HG03064 (cell line): ENCODE results near the gene ARMC3.
"Not testable (repeated sequence)": the region's sequence is repeated elsewhere in the genome, so short reads cannot be mapped to it uniquely, and the experiment has no call there.

Source experiments
- ATAC-seq: cut with Tn5 transposase; IDR thresholded peaks from one replicate; pipeline ENCODE4 v1.9.1; 2021; ENCODE audit warnings: low read depth; ENCODE audit not compliant: unreplicated experiment

Gene ARMC3

DNA sequence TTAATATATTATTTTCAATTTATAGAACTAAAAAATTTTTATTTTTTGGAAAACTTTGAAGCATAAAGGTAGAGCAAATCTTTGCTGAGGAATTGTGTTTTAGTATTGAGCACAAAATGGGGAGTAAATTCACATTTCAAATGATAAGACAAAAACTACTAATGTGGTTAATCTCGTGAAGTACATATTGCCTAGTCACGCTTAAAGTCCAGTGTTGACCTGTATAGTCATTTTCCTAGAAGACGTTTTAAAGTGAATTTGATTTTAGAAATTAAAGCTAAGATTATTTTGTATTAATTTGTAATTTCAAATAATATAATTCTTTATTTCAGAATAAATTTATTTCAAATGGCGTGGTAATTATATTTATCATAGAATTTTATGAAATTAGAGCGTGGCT, 110.3 kb downstream of the ARMC3 start:
- ATAC-seq = no peak

DNA sequence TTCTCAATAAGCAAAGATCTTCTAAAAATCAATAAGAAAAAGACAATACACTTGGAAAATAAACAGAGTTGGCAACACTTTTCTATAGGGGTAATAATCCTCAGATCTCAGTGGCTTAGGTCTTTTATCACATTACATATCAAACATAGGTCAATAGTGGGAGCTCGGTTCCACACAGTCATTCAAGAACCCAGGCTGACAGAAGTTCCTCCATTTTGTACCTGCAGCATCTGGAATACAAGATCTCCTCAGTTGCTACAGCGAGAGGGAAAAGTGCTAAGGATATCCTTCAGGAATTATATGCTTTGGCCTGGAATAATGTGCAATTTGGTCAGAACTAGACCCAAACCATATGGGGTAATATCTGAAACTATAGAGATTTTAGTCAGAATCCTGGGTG, 112.1 kb downstream of the ARMC3 start:
- ATAC-seq = no peak

DNA sequence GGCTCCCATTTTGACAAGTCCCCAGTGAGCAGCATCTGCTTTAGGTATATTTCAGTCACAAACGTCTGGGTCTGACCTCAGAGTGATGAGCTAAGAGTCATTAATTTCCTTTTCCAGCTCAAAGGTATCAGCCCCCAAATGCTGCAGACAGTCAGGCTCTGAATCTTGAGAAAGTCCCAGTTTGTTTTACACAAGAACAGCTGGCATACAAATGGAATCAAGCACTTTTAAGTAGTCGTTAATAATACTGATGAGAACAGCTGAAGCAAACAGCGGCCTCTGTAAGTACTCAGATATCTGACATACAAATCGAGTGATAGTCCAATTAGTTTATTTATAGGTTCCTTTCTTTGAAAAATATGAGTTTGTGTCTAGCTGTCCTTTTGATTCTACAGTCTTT, 118.2 kb downstream of the ARMC3 start:
- no peak for ATAC-seq

DNA sequence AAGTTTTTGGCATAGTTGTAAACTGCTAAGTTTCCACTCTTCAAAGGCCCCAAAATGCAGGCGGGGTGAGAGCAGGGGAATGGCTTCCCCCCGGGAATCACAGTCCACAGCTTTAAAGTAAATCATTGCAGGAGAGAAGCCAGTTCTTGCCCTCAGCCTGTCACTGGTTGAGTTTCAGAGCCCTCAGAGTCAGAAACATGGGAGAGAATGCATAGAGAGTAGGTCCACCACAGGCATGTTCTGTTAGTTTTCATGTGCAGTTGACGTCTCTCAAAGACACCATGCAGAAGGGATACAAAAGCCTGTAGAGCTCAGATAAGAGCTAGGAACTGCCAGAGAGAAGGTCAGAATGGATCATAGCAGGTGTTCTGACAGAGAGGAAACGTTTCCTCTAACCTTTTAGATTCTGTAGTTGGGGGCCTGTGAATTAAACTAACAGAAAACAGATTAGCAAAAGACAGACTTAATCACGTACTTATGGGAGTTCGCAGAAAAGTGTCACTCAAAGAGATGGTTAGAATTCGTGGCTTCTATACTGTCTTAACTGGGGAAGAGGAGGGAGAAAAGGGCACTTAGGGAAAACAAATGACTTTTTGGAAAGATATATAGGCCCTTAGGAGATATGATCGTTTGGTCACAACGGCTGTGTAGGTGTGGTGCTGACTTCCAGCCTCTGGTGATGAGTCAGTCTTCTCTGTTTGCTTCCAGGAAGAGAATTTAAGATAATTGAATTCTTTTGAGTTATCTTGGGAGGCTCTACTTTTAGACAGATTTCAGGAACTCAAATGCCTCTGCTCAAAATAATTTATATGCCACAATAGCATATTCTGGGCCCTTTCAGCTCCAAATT, 119.6 kb downstream of the ARMC3 start:
- no peak for ATAC-seq

DNA sequence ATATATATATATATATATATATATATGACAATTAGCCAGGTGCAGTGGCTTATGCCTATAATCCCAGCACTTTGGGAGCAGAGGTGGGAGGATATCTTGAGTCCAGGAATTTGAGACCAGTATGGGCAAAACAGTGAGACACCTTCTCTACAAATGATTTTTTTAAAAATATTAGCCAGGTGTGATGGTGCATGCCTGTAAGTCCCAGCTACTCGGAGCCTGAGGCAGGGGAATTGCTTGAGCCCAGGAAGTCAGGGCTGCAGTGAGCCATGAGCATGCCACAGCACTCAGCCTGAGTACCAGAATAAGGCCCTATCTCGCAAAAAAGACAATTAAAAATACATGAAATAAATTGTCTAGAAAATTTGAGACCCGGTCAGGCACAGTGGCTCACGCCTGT, 120.3 kb downstream of the ARMC3 start:
- ATAC-seq = no peak

DNA sequence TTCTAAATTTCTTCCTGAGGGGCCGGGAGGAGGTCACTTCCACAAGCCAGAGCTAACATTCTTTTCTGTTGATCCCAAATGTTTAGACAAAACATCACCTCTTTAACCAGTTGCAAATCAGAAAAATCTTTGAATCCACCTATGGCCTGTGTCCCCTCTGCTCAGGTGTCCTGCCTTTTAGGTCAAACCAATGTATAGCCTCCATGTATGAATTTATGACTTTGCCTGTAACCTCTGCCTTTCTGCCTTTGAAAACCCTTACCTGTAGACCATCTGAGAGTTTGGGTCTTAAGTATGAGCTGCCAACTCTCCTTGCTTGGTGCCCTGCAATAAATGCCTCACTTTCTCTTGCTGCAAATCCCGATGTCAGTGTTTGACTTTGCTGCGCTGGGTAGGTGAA, 123.4 kb downstream of the ARMC3 start:
- no peak for ATAC-seq

DNA sequence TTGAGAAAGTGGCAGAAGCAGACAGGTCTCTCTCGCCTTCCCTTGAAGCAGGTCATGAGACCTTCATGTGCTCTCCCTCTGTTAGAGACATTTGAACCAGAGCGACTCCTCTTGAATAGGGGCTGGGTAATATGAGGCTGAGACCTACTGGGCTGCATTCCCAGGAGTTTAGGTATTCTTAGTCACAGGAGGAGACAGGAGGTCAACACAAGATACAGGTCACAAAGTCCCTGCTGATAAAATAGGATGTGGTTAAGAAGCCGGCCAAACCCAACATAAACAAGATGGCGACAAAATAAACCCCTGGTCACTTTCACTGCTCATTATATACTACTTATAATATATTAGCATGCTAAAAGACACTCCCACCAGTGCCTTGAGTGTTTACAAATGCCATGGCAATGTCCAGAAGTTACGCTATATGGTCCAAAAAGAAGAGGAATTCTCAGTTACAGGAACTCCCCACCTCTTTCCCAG, 124.0 kb downstream of the ARMC3 start:
- no peak for ATAC-seq

DNA sequence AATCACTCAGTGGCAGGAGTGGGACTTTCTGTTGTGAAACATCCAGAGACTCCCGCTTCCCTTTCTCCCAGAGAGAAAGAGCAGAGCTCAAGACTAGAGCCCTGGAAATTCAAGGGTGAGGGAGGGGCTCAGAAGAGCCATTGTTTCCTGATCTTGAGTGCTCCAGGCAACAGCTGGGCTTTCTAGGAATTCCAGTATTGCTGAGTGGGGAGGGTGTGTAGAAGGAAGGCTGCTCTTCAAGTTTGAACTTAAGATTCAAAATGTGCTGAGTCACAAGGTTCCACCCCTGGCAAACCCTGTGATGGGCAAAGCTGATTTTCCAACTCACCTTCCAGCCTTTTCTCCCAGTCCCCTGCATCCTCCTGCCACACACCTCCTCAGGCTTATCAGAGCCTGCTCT, 125.2 kb downstream of the ARMC3 start:
- no peak for ATAC-seq

DNA sequence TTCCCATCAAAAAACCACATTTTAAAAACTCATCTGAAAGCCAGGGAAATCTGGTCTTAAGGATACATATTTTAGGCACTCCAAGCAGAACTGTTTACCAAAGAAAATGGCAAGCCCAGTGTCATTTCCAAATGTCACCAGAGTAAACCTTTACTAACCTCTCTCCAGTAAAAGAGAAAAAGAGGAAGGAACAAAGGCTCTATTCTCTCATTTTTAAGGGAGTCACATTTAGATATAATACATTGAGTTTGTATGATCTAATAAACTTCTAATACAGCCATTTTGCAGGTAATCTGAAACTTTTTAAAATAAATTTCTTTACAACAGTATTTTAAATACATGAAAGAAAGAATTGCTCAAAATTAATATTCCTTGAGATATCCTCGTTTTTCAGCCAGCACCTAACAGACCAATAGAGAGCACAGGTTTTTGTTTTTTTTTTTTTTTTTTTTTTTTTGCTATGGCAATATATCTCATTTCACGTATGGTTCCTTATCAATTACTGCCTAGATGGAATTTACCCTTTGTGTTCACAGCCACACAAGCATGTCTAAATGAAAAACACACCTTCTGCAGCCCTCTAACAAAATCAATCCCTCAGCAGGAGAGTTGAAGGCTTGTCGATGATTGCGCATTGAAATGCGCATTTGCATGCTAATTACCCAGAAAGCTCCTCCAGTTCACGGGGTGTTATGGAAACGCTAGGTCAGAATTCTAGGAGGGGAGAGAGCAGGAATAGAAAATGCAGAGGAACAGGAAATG, 127.8 kb downstream of the ARMC3 start:
- no peak for ATAC-seq

DNA sequence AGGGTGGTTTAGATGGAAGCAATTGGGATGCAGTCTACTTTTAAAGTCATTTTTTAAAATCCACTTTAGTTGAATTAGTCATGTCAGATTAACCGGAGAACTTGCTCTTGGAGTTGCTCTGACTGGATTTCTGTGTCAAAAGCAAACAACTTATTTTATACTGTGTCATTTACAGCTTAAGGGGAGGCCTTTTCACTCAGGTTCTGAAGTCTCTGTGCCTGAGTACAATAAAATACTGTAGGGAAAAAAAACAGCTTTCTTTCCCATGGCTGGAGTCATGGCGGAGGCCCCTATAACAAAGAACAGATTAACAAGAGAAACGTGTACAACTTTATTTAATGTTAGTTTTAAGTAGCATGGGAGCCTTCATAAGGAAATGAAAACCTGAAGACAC, 128.3 kb downstream of the ARMC3 start:
- ATAC-seq = no peak

DNA sequence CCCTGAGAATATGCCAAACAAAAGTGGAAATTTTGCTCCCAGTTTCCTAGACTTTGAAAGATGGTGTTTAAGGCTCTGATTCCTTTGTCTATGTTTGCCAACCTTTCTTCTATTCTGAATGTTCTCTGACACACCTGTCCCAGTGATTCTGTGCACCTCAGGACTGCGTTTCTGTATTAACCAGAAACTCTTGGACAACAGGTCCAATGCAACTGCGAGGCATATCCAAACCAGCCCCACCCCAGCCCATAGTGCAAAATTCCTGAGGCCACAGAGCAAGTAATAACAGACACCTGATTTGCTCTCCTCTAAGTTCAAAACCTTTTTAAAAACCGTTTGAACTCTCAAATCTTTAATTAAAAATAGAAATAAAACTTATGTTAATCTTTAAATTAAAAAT, 130.5 kb downstream of the ARMC3 start:
- no peak for ATAC-seq

DNA sequence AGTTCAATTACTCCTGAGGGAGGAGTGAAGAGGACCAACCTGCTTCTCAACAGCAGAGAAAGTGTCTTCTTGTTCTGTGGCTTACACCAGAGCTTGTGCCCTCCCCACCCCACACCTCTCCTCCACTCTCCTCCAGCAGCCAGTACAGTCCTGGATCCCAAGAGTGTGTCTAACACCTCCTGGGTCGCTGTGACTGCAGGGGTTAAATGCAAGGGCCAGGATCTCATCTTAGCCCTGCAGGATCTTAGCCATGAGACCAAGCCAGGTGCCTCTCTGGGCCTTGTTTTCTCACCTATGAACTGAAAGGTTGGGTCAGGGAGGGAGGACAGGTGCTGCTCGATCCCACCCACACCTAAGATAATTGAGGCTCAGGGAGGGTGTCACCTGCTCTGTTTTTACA, 133.1 kb downstream of the ARMC3 start:
- no peak for ATAC-seq

DNA sequence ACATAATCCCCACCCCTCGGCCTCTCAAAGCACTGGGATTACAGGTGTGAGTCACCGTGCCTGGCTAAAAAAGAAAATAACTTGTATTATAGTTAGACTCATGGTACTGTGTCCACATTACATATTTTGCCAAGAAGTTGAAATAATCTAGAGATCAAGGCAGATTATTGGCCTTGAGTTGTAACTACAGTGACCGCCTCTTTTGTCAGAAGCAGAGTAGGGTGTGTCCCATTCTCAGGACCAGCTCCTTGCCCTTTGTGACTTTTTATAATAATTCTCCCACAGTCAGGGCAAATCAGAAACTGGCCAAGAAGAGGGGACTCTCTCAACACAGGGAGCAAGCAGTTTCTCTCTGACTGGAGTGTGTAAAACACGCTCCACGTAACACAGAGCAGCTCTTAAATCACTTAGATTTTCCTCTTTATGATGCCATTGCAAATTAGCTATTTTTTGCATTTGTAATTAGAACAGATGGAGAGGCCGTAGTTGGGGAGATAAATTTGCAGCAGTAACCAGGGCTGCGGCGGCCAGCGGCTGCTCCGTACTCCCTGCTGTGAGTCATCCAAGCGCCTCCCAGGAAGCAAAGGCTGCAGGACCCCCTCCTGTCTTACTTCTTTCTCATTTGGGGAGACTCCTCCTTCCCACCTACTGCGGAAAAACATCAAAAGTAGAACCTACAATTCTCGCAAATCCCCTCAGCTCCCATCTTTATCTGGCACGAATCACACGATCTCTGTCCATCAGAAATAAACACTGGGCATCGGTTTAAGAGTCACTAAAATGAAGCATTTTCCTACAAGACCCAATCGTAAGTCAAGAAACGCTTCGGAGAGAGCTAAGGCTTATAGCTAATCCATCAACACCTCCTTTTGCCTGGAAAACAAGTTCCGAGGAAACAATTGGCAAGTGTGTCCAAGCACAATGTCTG, 135.5 kb downstream of the ARMC3 start:
- no peak for ATAC-seq

DNA sequence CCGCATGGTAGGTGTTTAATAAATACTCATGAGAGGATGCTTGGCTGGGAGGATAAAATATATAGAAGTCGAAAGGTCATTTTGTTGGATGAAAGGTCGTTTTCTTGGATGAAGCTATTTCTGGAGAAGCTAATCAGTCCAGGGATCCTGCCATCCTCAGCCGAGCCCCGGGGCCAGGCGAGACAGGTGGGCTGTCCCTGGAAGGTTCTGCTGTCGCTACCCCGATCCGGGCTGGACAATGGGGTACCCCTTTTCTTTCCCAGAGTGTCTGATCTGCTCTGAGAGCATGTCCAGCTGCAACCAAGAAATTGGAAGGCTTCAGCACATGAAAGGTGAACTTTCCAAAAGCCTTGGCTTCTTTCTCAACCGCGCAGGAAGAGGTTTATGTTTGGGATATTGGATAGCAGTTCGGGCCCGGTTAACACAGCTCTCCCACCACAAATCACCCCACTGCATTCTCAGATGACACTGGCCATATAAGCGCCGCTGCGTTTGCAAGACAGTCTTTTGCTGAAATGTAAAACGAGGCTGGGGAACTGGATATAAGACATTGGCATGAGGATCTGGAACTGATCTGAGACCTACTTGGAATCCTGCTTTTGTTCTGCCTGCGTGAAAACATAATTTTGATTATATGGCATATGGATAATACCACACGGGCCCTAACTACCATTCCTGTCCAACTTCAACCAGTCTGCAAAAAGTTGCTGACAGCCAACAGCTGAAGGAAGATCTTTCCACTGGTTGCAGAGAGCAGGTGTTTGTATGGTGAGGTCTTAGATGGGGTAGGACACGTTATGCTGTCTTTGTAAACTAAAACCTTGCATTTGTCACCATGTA, 136.3 kb downstream of the ARMC3 start:
- ATAC-seq = no peak

DNA sequence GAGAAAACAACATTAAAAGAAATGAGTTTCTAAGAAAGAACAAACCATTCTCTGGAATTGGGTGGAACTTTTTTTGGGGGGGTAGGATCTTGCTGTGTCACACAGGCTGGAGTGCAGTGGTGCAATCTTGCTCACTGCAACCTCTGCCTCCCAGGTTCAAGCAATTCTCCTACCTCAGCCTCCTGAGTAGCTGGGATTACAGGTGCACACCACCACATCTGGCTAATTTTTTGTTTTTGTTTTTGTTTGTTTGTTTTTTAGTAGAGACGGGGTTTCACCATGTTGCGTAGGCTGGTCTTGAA, 136.9 kb downstream of the ARMC3 start:
- not testable (repeated sequence) for ATAC-seq

DNA sequence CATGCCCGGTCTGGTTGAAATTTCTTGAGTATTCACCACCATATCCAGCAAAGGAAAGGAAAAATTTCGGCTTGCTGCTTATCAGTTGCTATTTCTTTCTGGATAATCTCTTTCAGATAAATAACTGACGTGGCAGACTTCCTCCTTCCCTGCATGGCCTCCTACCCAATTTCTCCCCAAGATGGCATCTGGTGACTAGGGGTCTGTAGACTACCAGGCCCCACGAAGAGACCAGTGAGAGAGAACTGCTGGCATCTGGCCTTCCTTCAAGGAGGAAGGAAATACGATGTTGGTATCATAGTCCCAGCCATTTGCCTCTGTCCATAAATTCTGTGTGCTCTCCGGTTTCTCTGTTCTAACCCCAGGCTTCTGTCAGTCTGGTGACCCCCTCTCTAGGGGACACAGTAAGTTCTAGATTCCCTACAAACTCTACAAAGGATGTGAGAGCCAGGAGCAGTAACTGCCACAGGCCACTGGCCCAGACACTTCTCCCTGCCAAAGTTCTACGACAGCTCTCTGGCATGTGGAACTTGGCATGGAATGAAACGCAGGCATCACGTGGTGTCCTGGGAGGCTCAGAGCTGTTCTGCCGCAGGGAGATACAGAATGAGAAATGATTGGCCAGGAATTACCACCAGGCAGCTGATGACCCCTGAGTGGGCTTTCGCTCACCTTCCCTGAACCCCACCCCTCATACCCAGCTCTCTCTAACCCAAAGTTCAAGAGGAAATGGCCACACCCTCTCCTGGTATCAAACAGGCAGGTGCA, 137.5 kb downstream of the ARMC3 start:
- no peak for ATAC-seq

DNA sequence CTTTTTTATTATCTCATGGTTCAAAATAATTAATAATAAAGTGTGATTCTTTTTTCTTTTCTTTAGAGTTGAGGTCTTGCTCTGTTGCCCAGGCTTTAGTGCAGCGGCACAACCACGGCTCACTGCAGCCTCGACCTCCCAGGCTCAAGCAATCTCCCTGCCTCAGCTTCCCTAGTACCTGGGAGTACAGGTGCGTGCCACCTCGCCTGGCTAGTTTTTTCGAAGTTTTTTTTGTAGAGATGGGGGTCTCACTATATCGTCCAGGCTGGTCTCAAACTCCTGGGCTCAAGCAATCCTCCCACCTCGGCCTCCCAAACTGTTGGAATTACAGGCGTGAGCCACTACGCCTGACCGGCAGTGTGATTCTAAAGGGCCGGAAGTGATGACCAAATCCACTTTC, 139.5 kb downstream of the ARMC3 start:
- ATAC-seq = no peak

DNA sequence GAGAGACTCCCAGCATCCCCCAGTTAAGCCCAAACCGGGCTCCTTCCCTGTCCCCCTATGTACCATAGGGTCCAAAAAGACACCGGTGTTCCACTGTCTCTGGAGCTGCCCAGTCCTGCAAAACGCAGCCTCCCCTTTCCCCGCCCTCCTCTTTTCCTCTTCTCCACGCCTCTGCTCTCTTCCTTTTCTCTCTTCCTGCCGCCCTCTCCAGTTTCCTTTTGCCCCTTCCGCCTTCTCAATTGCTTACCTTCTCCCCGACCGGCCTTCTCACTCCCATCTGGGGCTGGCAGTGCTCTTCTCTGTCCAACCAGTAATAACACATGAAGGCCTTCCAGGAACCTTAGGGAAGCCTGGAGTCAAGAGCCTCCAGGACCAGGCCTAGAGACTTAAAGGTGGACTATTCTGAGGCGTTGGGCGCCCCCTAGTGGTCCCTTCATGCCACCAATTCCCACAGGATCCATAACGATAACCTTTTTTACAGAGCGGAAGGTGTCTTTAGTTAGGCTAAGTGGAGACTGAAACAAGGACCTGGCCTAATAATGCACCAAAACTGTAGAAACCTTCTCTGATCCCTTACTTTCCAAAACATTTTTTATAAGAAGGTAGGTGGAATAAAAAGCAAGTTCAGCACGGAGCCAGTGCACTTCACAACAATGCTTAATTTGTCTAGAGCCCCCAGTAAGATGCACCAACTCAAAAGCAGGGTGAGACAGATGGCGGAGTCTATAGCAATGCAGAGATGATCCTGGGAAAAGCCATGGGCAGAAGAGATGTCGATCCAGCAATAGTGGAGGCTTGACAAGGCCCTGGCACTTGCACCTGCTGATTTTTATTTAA, 140.3 kb downstream of the ARMC3 start:
- no peak for ATAC-seq
